ENCODE results near the gene COBL.

DNA sequence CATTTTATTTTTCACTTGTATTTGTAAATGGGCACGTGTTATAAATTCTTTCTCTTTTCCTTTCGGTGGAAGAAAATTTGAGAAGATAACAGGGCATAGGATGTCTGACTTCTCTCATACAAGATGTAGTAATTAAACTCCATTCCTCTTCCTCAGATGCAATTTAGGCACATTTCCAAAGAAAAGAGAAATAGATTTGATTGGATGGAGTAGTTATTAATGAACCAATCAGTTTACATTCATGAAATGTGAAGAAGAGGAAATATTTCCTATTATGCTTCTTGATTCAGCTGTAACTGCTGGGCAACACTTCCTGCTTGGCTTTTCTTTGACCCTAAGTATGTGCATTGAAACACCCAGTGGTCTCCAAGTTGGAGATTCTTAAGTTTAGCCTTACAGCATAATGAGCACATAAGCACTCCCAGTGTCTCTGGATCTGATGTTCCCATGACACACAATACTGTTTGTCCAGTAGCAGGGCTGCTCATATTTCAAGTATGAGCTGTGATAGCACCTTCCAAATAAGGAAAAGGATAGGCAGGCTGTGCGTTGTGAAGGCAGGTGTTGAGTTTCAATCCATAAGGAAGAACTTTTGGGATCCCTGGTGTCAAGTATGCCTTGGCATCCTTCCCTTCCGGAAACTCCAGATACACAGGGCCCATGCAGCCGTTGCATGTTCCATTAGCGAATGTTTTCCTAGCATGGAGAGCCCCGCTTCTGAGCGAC, 33.4 kb upstream of the COBL start:
- TF ChIP-seq CTCF (IDR thresholded peaks at IDR 0.05) (no peak), EP300 (IDR thresholded peaks at IDR 0.05) (no peak), POLR2A (IDR thresholded peaks at IDR 0.05) (no peak)

Data from suprapubic skin (tissue), 3 donors.